ENCODE data around the gene ACER3. TPM values are rescaled to one million over a fixed set of nuclear protein-coding genes. Genes with fewer than 3 reads are reported as not detected.
"Not testable (repeated sequence)": the region's sequence is repeated elsewhere in the genome, so short reads cannot be mapped to it uniquely, and the experiment has no call there.

Gene ACER3
- total and polyA plus RNA-seq, 7 donors, result 5.6 to 13.2 (median 9.4) TPM

GRCh38 chr11:76825726-76826396 lies 34.9 kb upstream of the ACER3 start:
- Histone ChIP-seq H3K27ac (peak overlapping the region in 1 of 4 donors; percentile 27), H3K9me3 (no peaks in the 10 kb centered on the region), H3K27me3 (no peaks in the 10 kb centered on the region), H3K4me1 (peaks cover 0 to 8% (median 6%) of the 10 kb centered on the region in 4 donors), H3K4me3 (no peak overlapping the region), H3K36me3 (no peaks in the 10 kb centered on the region)
- no peak for DNase-seq
- intact Hi-C loops (cut with DNase I), result no loop called here
- no peak for TF ChIP-seq CTCF (IDR thresholded peaks at IDR 0.05)
- TF ChIP-seq POLR2A (IDR thresholded peaks at IDR 0.05), result no peak
- no peak for TF ChIP-seq EP300 (IDR thresholded peaks at IDR 0.05)
- no peak for TF ChIP-seq POLR2AphosphoS5 (IDR thresholded peaks at IDR 0.05)
- 87 to 91% methylated on average over 1 of the region's 1 CpG for WGBS, 2 donors

- H3K4me3 ChIP-seq; H3K36me3 ChIP-seq; H3K27ac ChIP-seq; H3K9me3 ChIP-seq; intact Hi-C loops (cut with DNase I); DNase-seq; H3K27me3 ChIP-seq: not testable (repeated sequence)
- peaks cover 0 to 11% (median 8%) of the 10 kb centered on the region in 4 donors for H3K4me1 ChIP-seq
- WGBS, 2 donors, result 90 to 93% methylated on average over 2 to 3 of the region's 3 CpGs
Observed at GRCh38 chr11:76826508-76826907, 34.2 kb upstream of the ACER3 start.

DNA sequence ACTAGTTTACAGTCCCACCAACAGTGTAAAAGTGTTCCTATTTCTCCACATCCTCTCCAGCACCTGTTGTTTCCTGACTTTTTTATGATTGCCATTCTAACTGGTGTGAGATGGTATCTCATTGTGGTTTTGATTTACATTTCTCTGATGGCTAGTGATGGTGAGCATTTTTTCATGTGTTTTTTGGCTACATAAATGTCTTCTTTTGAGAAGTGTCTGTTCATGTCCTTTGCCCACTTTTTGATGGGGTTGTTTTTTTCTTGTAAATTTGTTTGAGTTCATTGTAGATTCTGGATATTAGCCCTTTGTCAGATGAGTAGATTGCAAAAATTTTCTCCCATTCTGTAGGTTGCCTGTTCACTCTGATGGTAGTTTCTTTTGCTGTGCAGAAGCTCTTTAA lies 33.7 kb upstream of the ACER3 start:
- H3K4me3 ChIP-seq; H3K27ac ChIP-seq; intact Hi-C loops (cut with DNase I); H3K9me3 ChIP-seq; H3K36me3 ChIP-seq; H3K27me3 ChIP-seq; DNase-seq: not testable (repeated sequence)
- peaks cover 0 to 11% (median 8%) of the 10 kb centered on the region in 4 donors for H3K4me1 ChIP-seq

GRCh38 chr11:76830639-76831327 lies 29.9 kb upstream of the ACER3 start:
- WGBS, 2 donors, result 68 to 72% methylated on average over 9 of the region's 9 CpGs
- Histone ChIP-seq H3K27ac (no peak overlapping the region), H3K36me3 (no peaks in the 10 kb centered on the region), H3K9me3 (no peaks in the 10 kb centered on the region), H3K4me3 (no peak overlapping the region), H3K27me3 (no peaks in the 10 kb centered on the region), H3K4me1 (peaks cover 0 to 15% (median 10%) of the 10 kb centered on the region in 4 donors)
- no peak for DNase-seq
- intact Hi-C loops (cut with DNase I), result no loop called here
- TF ChIP-seq POLR2AphosphoS5 (IDR thresholded peaks at IDR 0.05) (peak in 1 of 4 donors; percentile 19), CTCF (IDR thresholded peaks at IDR 0.05) (no peak)

DNA sequence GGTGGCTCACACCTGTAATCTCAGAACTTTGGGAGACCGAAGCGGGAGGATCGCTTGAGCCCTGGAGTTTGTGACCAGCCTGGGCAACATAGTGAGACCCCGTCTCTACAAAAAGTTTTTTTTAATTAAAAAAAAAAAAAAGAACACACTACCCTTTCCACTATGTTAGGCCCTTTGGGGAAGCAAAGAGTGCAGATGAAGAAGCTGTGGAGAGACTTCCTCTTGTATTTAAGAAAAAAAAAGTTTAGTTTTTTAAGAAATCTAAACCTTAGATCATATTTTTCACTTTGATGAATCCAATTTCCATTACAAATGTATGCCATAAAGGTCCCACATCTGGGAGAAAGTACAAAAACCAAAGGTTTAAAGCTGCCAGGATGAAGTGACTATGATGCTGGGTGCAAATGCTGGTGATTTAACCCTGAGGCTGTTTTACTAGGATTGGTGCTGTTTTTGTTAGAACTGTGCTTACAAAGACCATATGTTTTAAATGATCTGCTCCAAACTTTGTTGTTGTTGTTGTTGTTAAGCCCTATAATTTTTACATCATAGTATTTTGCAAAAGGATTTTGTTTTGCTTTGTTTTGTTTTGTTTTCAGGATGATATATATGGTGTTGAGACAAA lies 28.9 kb upstream of the ACER3 start:
- no peak for DNase-seq
- intact Hi-C loops (cut with DNase I), result no loop called here
- TF ChIP-seq POLR2A (IDR thresholded peaks at IDR 0.05) (no peak), POLR2AphosphoS5 (IDR thresholded peaks at IDR 0.05) (no peak), EP300 (IDR thresholded peaks at IDR 0.05) (no peak), CTCF (IDR thresholded peaks at IDR 0.05) (no peak)
- Histone ChIP-seq H3K9me3 (no peaks in the 10 kb centered on the region), H3K27me3 (no peaks in the 10 kb centered on the region), H3K4me1 (peaks cover 0 to 19% (median 13%) of the 10 kb centered on the region in 4 donors), H3K36me3 (no peaks in the 10 kb centered on the region), H3K4me3 (no peak overlapping the region), H3K27ac (no peak overlapping the region)
- WGBS, 2 donors, result 95 to 97% methylated on average over 4 of the region's 4 CpGs

Data from sigmoid colon (tissue), 7 donors.